SK-N-MC (cell line): ENCODE results near the gene MCM6.

Source experiments
- EZH2 ChIP-seq: fragments of 200-600 bp; sonication (generic); IDR thresholded peaks from one replicate; pipeline ENCODE4 v1.6.1; 2017; ENCODE audit warnings: antibody characterized with exemption
- FOXP2 ChIP-seq: optimal IDR thresholded peaks from 2 replicates; pipeline ENCODE3; 2011; ENCODE audit warnings: mild to moderate bottlenecking, moderate library complexity; ENCODE audit not compliant: insufficient read depth; ENCODE audit errors: extremely low read length, control extremely low read depth
- POLR2AphosphoS5 ChIP-seq: IDR thresholded peaks from 2 replicates; pipeline ENCODE4 v1.6.1; 2012; ENCODE audit warnings: mild to moderate bottlenecking, low read depth, low read length, borderline replicate concordance

DNA sequence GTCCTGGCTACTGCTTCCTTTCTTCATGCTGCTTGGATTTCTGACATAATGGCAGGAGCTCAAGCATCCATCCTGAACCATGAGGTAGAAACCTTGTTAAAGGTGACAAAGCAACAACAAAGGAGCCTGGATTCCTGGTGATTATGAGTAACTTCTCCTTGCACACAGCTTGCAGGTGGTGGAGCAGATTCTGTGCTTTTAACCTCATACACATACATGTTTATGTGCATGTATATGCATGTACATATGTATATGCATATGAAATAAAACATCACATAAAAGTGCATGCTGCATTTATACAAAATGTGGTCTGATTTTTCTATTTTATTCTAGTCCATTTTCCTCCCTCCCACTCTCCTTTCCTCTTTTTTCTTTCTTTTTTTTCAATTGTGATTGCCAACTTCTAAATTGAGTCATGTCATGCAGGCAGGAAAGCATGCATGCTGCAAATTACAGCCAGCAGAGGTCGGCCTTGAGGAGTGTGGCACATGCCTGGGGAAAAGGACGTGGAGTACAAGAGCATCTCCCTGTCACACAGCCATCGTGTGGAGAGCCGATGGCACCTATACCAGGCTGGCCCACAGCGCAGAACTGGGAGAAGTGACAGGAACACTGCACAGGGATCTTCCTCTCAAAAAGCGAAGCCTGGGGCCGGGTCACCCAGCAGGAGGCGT is 57.2 kb downstream of the MCM6 start:
- TF ChIP-seq EZH2 (no peak), POLR2AphosphoS5 (no peak), FOXP2 (no peak)
